ENCODE measurements around the gene FXYD5. TPM values are rescaled to one million over a fixed set of nuclear protein-coding genes. Genes with fewer than 3 reads are reported as not detected.

The FXYD5 gene
- polyA plus RNA-seq, 1 donor: 53.4 TPM

- no CpG with 5 or more reads among the region's 9 CpGs for WGBS (ENCODE audit: insufficient coverage, low lambda C conversion rate)
- Histone ChIP-seq H3K4me1 (ENCODE audit: control insufficient read depth, insufficient read depth, low read length) (peaks cover 7% of the 10 kb centered on the region), H3K9me3 (ENCODE audit: control insufficient read depth, low read depth, low read length) (peaks cover 4% of the 10 kb centered on the region), H3K36me3 (ENCODE audit: control insufficient read depth, insufficient read depth, low read length) (no peaks in the 10 kb centered on the region), H3K27me3 (ENCODE audit: control insufficient read depth, insufficient read depth, low read length) (no peaks in the 10 kb centered on the region), H3K4me3 (ENCODE audit: low read length) (no peak overlapping the region), H3K27ac (ENCODE audit: low read length) (no peak overlapping the region)
- DNase-seq: no peak
Observed at GRCh38 chr19:35110974-35111373, 43.6 kb upstream of the FXYD5 start.

GRCh38 chr19:35112995-35113688 lies 41.4 kb upstream of the FXYD5 start:
- H3K36me3 ChIP-seq (ENCODE audit: control insufficient read depth, insufficient read depth, low read length): no peaks in the 10 kb centered on the region
- H3K9me3 ChIP-seq (ENCODE audit: control insufficient read depth, low read depth, low read length): no peaks in the 10 kb centered on the region
- peaks cover 14% of the 10 kb centered on the region for H3K4me1 ChIP-seq (ENCODE audit: control insufficient read depth, insufficient read depth, low read length)
- no peak for DNase-seq
- no peaks in the 10 kb centered on the region for H3K27me3 ChIP-seq (ENCODE audit: control insufficient read depth, insufficient read depth, low read length)
- WGBS (ENCODE audit: insufficient coverage, low lambda C conversion rate): 86% methylated on average over 1 of the region's 15 CpGs
- no peak overlapping the region for H3K4me3 ChIP-seq (ENCODE audit: low read length)
- H3K27ac ChIP-seq (ENCODE audit: low read length): no peak overlapping the region

GRCh38 chr19:35114353-35115176 lies 40.0 kb upstream of the FXYD5 start:
- peak overlapping the region; percentile 96 for H3K27ac ChIP-seq (ENCODE audit: low read length)
- peak; percentile 76 to 82 for DNase-seq
- no peaks in the 10 kb centered on the region for H3K9me3 ChIP-seq (ENCODE audit: control insufficient read depth, low read depth, low read length)
- peak overlapping the region; percentile 69 for H3K4me3 ChIP-seq (ENCODE audit: low read length)
- H3K36me3 ChIP-seq (ENCODE audit: control insufficient read depth, insufficient read depth, low read length): peaks cover 4% of the 10 kb centered on the region
- 25% methylated on average over 2 of the region's 23 CpGs for WGBS (ENCODE audit: insufficient coverage, low lambda C conversion rate)
- no peaks in the 10 kb centered on the region for H3K27me3 ChIP-seq (ENCODE audit: control insufficient read depth, insufficient read depth, low read length)
- H3K4me1 ChIP-seq (ENCODE audit: control insufficient read depth, insufficient read depth, low read length): peaks cover 22% of the 10 kb centered on the region

GRCh38 chr19:35115177-35115951 lies 39.2 kb upstream of the FXYD5 start, which contains the start of gene FXYD3:
FXYD3 (plus strand) TSS chr19:35115823; CDS start chr19:35119377, 3,554 bp downstream.
- no CpG with 5 or more reads among the region's 14 CpGs for WGBS (ENCODE audit: insufficient coverage, low lambda C conversion rate)
- Histone ChIP-seq H3K27me3 (ENCODE audit: control insufficient read depth, insufficient read depth, low read length) (no peaks in the 10 kb centered on the region), H3K36me3 (ENCODE audit: control insufficient read depth, insufficient read depth, low read length) (peaks cover 7% of the 10 kb centered on the region), H3K27ac (ENCODE audit: low read length) (peak within 1 kb of the TSS; percentile 96), H3K4me3 (ENCODE audit: low read length) (peak within 1 kb of the TSS; percentile 69), H3K9me3 (ENCODE audit: control insufficient read depth, low read depth, low read length) (no peaks in the 10 kb centered on the region), H3K4me1 (ENCODE audit: control insufficient read depth, insufficient read depth, low read length) (peaks cover 22% of the 10 kb centered on the region)
- DNase-seq: peak; percentile 57 to 84

- Histone ChIP-seq H3K9me3 (ENCODE audit: control insufficient read depth, low read depth, low read length) (no peaks in the 10 kb centered on the region), H3K4me3 (ENCODE audit: low read length) (peak overlapping the region; percentile 69), H3K27ac (ENCODE audit: low read length) (peak overlapping the region; percentile 96), H3K4me1 (ENCODE audit: control insufficient read depth, insufficient read depth, low read length) (peaks cover 28% of the 10 kb centered on the region), H3K27me3 (ENCODE audit: control insufficient read depth, insufficient read depth, low read length) (no peaks in the 10 kb centered on the region), H3K36me3 (ENCODE audit: control insufficient read depth, insufficient read depth, low read length) (peaks cover 15% of the 10 kb centered on the region)
- DNase-seq: peak; percentile 67 to 84
- WGBS (ENCODE audit: insufficient coverage, low lambda C conversion rate): no CpG with 5 or more reads among the region's 13 CpGs
Observed at GRCh38 chr19:35116072-35116801, 38.3 kb upstream of the FXYD5 start.

- Histone ChIP-seq H3K36me3 (ENCODE audit: control insufficient read depth, insufficient read depth, low read length) (peaks cover 20% of the 10 kb centered on the region), H3K9me3 (ENCODE audit: control insufficient read depth, low read depth, low read length) (no peaks in the 10 kb centered on the region), H3K4me3 (ENCODE audit: low read length) (peak overlapping the region; percentile 69), H3K27me3 (ENCODE audit: control insufficient read depth, insufficient read depth, low read length) (no peaks in the 10 kb centered on the region), H3K27ac (ENCODE audit: low read length) (peak overlapping the region; percentile 96), H3K4me1 (ENCODE audit: control insufficient read depth, insufficient read depth, low read length) (peaks cover 34% of the 10 kb centered on the region)
- peak in 1 of 2 donors; percentile 41 for DNase-seq
- WGBS (ENCODE audit: insufficient coverage, low lambda C conversion rate): no CpG with 5 or more reads among the region's 8 CpGs
Observed at GRCh38 chr19:35117116-35117515, 37.4 kb upstream of the FXYD5 start.

GRCh38 chr19:35117799-35118198 lies 36.7 kb upstream of the FXYD5 start:
- peaks cover 39% of the 10 kb centered on the region for H3K4me1 ChIP-seq (ENCODE audit: control insufficient read depth, insufficient read depth, low read length)
- DNase-seq: no peak
- peaks cover 24% of the 10 kb centered on the region for H3K36me3 ChIP-seq (ENCODE audit: control insufficient read depth, insufficient read depth, low read length)
- H3K4me3 ChIP-seq (ENCODE audit: low read length): peak overlapping the region; percentile 69
- H3K9me3 ChIP-seq (ENCODE audit: control insufficient read depth, low read depth, low read length): no peaks in the 10 kb centered on the region
- whole genome bisulfite sequencing (ENCODE audit: insufficient coverage, low lambda C conversion rate): 77% methylated on average over 3 of the region's 11 CpGs
- H3K27me3 ChIP-seq (ENCODE audit: control insufficient read depth, insufficient read depth, low read length): no peaks in the 10 kb centered on the region
- H3K27ac ChIP-seq (ENCODE audit: low read length): peak overlapping the region; percentile 4

GRCh38 chr19:35118268-35119020 lies 36.1 kb upstream of the FXYD5 start:
- peak overlapping the region; percentile 23 for H3K4me3 ChIP-seq (ENCODE audit: low read length)
- no peak for DNase-seq
- H3K27ac ChIP-seq (ENCODE audit: low read length): peak overlapping the region; percentile 39
- peaks cover 42% of the 10 kb centered on the region for H3K4me1 ChIP-seq (ENCODE audit: control insufficient read depth, insufficient read depth, low read length)
- H3K36me3 ChIP-seq (ENCODE audit: control insufficient read depth, insufficient read depth, low read length): peaks cover 27% of the 10 kb centered on the region
- no peaks in the 10 kb centered on the region for H3K9me3 ChIP-seq (ENCODE audit: control insufficient read depth, low read depth, low read length)
- H3K27me3 ChIP-seq (ENCODE audit: control insufficient read depth, insufficient read depth, low read length): no peaks in the 10 kb centered on the region
- no CpG with 5 or more reads among the region's 13 CpGs for WGBS (ENCODE audit: insufficient coverage, low lambda C conversion rate)

GRCh38 chr19:35119091-35119490 lies 35.4 kb upstream of the FXYD5 start:
- no peaks in the 10 kb centered on the region for H3K9me3 ChIP-seq (ENCODE audit: control insufficient read depth, low read depth, low read length)
- no CpG with 5 or more reads among the region's 14 CpGs for WGBS (ENCODE audit: insufficient coverage, low lambda C conversion rate)
- no peak overlapping the region for H3K4me3 ChIP-seq (ENCODE audit: low read length)
- H3K27ac ChIP-seq (ENCODE audit: low read length): peak overlapping the region; percentile 39
- H3K36me3 ChIP-seq (ENCODE audit: control insufficient read depth, insufficient read depth, low read length): peaks cover 27% of the 10 kb centered on the region
- no peak for DNase-seq
- H3K4me1 ChIP-seq (ENCODE audit: control insufficient read depth, insufficient read depth, low read length): peaks cover 44% of the 10 kb centered on the region
- no peaks in the 10 kb centered on the region for H3K27me3 ChIP-seq (ENCODE audit: control insufficient read depth, insufficient read depth, low read length)
